ENCODE measurements around the gene ARHGEF9.
"Not testable (repeated sequence)": the region's sequence is repeated elsewhere in the genome, so short reads cannot be mapped to it uniquely, and the experiment has no call there.

Gene ARHGEF9

DNA sequence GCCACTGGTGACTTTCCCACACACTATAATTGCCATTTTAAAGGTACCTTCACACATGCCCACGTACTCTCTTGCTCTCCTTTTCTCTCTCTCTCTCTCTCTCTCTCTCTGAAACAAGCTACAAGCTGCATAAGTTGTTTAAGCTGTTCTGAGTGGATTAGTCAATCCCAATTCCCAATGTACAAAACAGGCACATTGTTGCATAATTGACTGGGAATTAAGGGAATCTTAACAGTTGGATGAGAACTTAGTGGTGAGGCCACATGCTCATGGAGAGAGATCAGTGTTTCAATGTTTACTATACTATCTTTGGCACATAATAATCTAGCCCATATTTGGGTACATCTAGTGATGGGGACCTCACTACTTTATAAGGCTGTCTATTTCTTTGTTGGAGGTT is 123.3 kb downstream of the ARHGEF9 start:
- DNase-seq (ENCODE audit: low read depth, low spot score) = no peak

DNA sequence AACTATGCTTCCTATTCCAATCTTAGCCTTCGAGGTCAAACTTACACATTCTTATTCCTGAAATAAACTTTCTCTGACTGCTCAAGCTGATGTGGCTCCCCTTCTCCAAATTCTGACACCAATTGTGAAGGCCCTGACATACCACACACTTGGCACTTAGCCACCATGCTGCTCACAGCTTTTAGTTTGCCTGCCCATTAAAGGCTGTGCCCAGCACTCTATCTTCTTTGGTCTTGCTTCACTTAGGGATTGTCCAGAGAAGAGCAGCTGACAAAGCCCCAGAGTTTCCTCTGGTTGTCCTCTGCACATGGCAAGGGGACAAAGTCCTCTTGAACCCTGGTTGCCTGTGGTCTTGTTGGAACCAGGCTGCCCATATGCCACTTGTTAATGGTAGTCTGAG is 126.1 kb downstream of the ARHGEF9 start:
- DNase-seq (ENCODE audit: low read depth, low spot score) = no peak

DNA sequence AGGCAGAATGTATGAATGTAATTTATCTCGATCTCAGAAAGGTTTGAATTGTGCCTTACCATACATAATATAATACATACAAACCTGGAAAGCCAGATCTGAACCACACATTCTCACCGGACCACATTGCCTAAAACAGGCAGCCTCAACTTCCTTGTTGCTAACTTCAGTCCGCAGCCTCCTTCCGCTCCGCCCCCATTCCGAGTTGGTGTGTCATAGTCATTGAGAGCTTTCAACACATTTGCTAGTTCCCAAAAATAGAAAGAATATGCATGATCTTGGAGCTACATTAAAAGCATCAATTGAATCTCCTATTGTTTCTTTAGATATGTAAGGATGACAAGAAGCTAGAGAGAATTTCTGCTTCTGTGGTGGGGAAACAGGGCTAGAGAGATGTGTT is 127.2 kb downstream of the ARHGEF9 start:
- DNase-seq (ENCODE audit: low read depth, low spot score) = no peak

DNA sequence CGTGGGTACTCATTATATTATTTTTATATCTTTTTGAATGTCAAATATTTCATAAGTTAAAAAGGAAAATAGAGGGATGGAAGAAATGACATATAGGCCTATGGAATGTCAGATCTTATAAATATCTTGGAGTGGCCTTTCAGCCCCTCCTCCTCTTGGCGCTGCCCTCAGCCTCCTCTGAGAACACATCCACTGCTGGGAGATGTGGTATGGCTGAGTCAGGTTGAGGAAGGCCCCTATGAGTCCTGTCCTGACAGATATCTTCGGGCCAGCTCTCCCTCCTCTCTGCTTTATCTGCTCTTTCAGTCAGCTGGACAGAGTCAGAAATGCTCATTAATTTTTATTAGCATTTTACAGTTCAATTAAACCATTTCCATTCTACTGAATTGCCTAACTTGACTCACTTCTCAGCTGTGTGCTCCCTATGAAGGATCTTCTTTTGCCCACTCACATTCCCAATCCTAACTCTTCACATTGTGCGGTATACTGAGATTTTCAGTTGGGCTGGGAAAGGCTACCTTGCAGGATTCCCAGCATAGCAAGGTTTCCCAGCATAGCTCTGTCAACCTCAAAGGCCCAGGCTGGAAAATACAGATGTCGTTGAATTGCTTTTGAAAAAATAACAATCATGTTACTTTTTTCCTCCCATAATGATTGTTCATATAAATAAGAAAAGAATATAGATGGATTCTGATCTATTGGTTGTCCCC is 128.0 kb downstream of the ARHGEF9 start:
- DNase-seq (ENCODE audit: low read depth, low spot score) = no peak

GRCh38 chrX:63652086-63652765 is 132.8 kb downstream of the ARHGEF9 start:
- no peak for DNase-seq (ENCODE audit: low read depth, low spot score)

DNA sequence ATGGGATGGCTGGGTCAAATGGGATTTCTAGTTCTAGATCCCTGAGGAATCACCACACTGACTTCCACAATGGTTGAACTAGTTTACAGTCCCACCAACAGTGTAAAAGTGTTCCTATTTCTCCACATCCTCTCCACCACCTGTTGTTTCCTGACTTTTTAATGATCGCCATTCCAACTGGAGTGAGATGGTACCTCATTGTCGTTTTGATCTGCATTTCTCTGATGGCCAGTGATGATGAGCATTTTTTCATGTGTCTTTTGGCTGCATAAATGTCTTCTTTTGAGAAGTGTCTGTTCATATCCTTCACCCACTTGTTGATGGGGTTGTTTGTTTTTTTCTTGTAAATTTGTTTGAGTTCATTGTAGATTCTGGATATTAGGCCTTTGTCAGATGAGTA is 139.3 kb downstream of the ARHGEF9 start:
- not testable (repeated sequence) for DNase-seq (ENCODE audit: low read depth, low spot score)

- no peak for DNase-seq (ENCODE audit: low read depth, low spot score)
These were observed 149.3 kb downstream of the ARHGEF9 start for GRCh38 chrX:63635750-63636149.

DNA sequence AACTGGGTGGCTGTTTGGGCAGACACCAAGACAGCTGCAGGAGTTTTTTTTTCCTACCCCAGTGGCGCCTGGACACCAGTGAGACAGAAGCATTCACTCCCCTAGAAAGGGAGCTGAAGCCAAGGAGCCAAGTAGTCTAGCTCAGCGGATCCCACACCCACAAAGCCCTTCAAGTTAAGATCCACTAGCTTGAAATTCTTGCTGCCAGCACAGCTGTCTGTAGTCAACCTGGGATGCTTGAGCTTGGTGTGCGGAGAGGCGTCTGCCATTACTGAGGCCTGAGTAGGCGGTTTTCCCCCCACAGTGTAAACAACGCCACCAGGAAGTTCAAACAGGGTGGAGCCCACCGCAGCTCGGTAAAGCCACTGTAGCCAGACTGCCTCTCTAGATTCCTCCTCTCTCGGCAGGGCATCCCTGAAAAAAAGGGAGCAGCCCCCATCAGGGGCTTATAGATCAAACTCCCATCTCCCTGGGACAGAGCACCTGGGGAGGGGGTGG is 171.4 kb downstream of the ARHGEF9 start:
- no peak for DNase-seq (ENCODE audit: low read depth, low spot score)

- DNase-seq (ENCODE audit: low read depth, low spot score) = no peak
These were observed 199.1 kb downstream of the ARHGEF9 start for GRCh38 chrX:63585936-63586335.

Measured in smooth muscle cell of the brain vasculature (primary cell).